WTC11 (cell line): ENCODE results near the gene SETDB1. TPM values are rescaled to one million over a fixed set of nuclear protein-coding genes. Genes with fewer than 3 reads are reported as not detected.

Experiments
- ATAC-seq: fragments of 200-7000 bp; cut with Tn5 transposase; 2 replicates; pipeline ENCODE4 v1.10.0; 2021; ENCODE audit warnings: mild to moderate bottlenecking, moderate library complexity
- CTCF ChIA-PET: fragments of 300-600 bp; sonication (Branson Sonifier 250); formaldehyde crosslinking; loops from one replicate; lab custom pipeline; 2021; ENCODE audit warnings: antibody characterized with exemption; lab: Charles Lee
- POLR2A ChIA-PET: fragments of 350-600 bp; sonication (Branson Sonifier 250); formaldehyde crosslinking; loops from one replicate; lab custom pipeline; 2021; ENCODE audit warnings: antibody characterized with exemption; lab: Charles Lee
- DNase-seq: peaks from one replicate; pipeline ENCODE4 v3.0.0; 2021; ENCODE audit warnings: low spot score
- H3K27ac Mint-ChIP-seq: 2 replicates; pipeline ENCODE4 v1.8.0; 2021; ENCODE audit warnings: mixed read lengths
- H3K27me3 Mint-ChIP-seq: 2 replicates; pipeline ENCODE4 v1.8.0; 2021; ENCODE audit warnings: low read depth, mild to moderate bottlenecking, moderate library complexity, mixed read lengths
- H3K36me3 Mint-ChIP-seq: 2 replicates; pipeline ENCODE4 v1.8.0; 2021; ENCODE audit warnings: mixed read lengths
- H3K4me1 Mint-ChIP-seq: 2 replicates; pipeline ENCODE4 v1.8.0; 2022; ENCODE audit warnings: mixed read lengths
- H3K4me3 Mint-ChIP-seq: 2 replicates; pipeline ENCODE4 v1.8.0; 2021; ENCODE audit warnings: mild to moderate bottlenecking, moderate library complexity, mixed read lengths
- H3K9me3 Mint-ChIP-seq: 2 replicates; pipeline ENCODE4 v1.8.0; 2021; ENCODE audit warnings: mixed read lengths
- ATF3 ChIP-seq: sonication (generic); formaldehyde crosslinking; conservative IDR thresholded peaks from 2 replicates; pipeline ENCODE4 v1.8.1; 2022; ENCODE audit warnings: mild to moderate bottlenecking, missing genetic modification reagents
- CBFB ChIP-seq: sonication (generic); formaldehyde crosslinking; IDR thresholded peaks from 2 replicates; pipeline ENCODE4 v1.8.1; 2022; ENCODE audit warnings: mild to moderate bottlenecking, low read depth, missing genetic modification reagents
- ELF4 ChIP-seq: sonication (generic); formaldehyde crosslinking; IDR thresholded peaks from 2 replicates; pipeline ENCODE4 v1.8.1; 2022; ENCODE audit warnings: low read depth, mild to moderate bottlenecking, moderate library complexity, missing genetic modification reagents
- EMX1 ChIP-seq: fragments of 250-450 bp; sonication (Bioruptor Pico); IDR thresholded peaks from 2 replicates; pipeline ENCODE4 v1.8.0; 2021; ENCODE audit warnings: mild to moderate bottlenecking
- GTF2I ChIP-seq: fragments of 250-450 bp; sonication (Bioruptor Pico); conservative IDR thresholded peaks from 2 replicates; pipeline ENCODE4 v1.4.0; 2021; ENCODE audit warnings: mild to moderate bottlenecking
- NR3C1 ChIP-seq: sonication (generic); formaldehyde crosslinking; conservative IDR thresholded peaks from 2 replicates; pipeline ENCODE4 v1.8.1; 2023; ENCODE audit warnings: low read depth, mild to moderate bottlenecking, missing genetic modification reagents
- PRDM15 ChIP-seq: sonication (generic); formaldehyde crosslinking; IDR thresholded peaks from 2 replicates; pipeline ENCODE4 v1.8.0; 2022; ENCODE audit warnings: missing genetic modification reagents
- RELA ChIP-seq: sonication (generic); formaldehyde crosslinking; IDR thresholded peaks from 2 replicates; pipeline ENCODE4 v1.8.1; 2022; ENCODE audit warnings: missing genetic modification reagents, mild to moderate bottlenecking, borderline replicate concordance
- SOX15 ChIP-seq: fragments of 250-450 bp; sonication (Bioruptor Pico); IDR thresholded peaks from 2 replicates; pipeline ENCODE4 v1.9.0; 2021; ENCODE audit warnings: mild to moderate bottlenecking
- TEAD1 ChIP-seq: sonication (generic); formaldehyde crosslinking; IDR thresholded peaks from 2 replicates; pipeline ENCODE4 v1.8.0; 2022; ENCODE audit warnings: mild to moderate bottlenecking, missing genetic modification reagents
- ZNF138 ChIP-seq: sonication (generic); formaldehyde crosslinking; conservative IDR thresholded peaks from 2 replicates; pipeline ENCODE4 v1.8.1; 2022; ENCODE audit warnings: mild to moderate bottlenecking, moderate library complexity, missing genetic modification reagents
- ZNF219 ChIP-seq: sonication (generic); formaldehyde crosslinking; IDR thresholded peaks from 2 replicates; pipeline ENCODE4 v1.8.0; 2023; ENCODE audit warnings: missing genetic modification reagents, mild to moderate bottlenecking, borderline replicate concordance
- ZNF281 ChIP-seq: sonication (generic); formaldehyde crosslinking; IDR thresholded peaks from 2 replicates; pipeline ENCODE4 v1.8.0; 2023; ENCODE audit warnings: mild to moderate bottlenecking, missing genetic modification reagents
- ZNF317 ChIP-seq: sonication (generic); formaldehyde crosslinking; IDR thresholded peaks from 2 replicates; pipeline ENCODE4 v1.8.1; 2023; ENCODE audit warnings: low read depth, mild to moderate bottlenecking, moderate library complexity, missing genetic modification reagents, borderline replicate concordance
- total RNA-seq: library from RNA; stranded (reverse); gene quantifications from 3 replicates; pipeline ENCODE4 v1.2.3, GENCODE V29; 2021
- TF ChIP-seq, protein P1 (sequence below): sonication (generic); formaldehyde crosslinking; IDR thresholded peaks from 2 replicates; pipeline ENCODE4 v1.8.0; 2022; ENCODE audit warnings: mild to moderate bottlenecking, missing genetic modification reagents
- TF ChIP-seq, protein P2 (sequence below): sonication (generic); formaldehyde crosslinking; IDR thresholded peaks from 2 replicates; pipeline ENCODE4 v1.8.0; 2023; ENCODE audit warnings: missing genetic modification reagents, mild to moderate bottlenecking, borderline replicate concordance
- TF ChIP-seq, protein P3 (sequence below): sonication (generic); formaldehyde crosslinking; IDR thresholded peaks from 2 replicates; pipeline ENCODE4 v1.8.1; 2022; ENCODE audit warnings: missing genetic modification reagents, borderline replicate concordance

The SETDB1 gene
- total RNA-seq, 1 experiment from 2014 or later, result 53.1 TPM

- TF ChIP-seq, protein P1, sequence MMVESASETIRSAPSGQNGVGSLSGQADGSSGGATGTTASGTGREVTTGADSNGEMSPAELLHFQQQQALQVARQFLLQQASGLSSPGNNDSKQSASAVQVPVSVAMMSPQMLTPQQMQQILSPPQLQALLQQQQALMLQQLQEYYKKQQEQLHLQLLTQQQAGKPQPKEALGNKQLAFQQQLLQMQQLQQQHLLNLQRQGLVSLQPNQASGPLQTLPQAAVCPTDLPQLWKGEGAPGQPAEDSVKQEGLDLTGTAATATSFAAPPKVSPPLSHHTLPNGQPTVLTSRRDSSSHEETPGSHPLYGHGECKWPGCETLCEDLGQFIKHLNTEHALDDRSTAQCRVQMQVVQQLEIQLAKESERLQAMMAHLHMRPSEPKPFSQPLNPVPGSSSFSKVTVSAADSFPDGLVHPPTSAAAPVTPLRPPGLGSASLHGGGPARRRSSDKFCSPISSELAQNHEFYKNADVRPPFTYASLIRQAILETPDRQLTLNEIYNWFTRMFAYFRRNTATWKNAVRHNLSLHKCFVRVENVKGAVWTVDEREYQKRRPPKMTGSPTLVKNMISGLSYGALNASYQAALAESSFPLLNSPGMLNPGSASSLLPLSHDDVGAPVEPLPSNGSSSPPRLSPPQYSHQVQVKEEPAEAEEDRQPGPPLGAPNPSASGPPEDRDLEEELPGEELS (CRISPR knock-in tag), result no peak
These were observed 75.9 kb downstream of the SETDB1 start (continued) for GRCh38 chr1:151002051-151002450.

- ChIA-PET POLR2A (no interaction called here), CTCF (no interaction called here)
- ATAC-seq, result no peak
- Mint-ChIP-seq H3K36me3 (no peaks in the 10 kb centered on the region), H3K4me1 (peaks cover 26% of the 10 kb centered on the region), H3K9me3 (no peaks in the 10 kb centered on the region), H3K27me3 (no peaks in the 10 kb centered on the region), H3K27ac (no peak overlapping the region), H3K4me3 (no peak overlapping the region)
- TF ChIP-seq ZNF281, result no peak
- TF ChIP-seq RELA (CRISPR knock-in tag), result no peak
- TF ChIP-seq, protein P2, sequence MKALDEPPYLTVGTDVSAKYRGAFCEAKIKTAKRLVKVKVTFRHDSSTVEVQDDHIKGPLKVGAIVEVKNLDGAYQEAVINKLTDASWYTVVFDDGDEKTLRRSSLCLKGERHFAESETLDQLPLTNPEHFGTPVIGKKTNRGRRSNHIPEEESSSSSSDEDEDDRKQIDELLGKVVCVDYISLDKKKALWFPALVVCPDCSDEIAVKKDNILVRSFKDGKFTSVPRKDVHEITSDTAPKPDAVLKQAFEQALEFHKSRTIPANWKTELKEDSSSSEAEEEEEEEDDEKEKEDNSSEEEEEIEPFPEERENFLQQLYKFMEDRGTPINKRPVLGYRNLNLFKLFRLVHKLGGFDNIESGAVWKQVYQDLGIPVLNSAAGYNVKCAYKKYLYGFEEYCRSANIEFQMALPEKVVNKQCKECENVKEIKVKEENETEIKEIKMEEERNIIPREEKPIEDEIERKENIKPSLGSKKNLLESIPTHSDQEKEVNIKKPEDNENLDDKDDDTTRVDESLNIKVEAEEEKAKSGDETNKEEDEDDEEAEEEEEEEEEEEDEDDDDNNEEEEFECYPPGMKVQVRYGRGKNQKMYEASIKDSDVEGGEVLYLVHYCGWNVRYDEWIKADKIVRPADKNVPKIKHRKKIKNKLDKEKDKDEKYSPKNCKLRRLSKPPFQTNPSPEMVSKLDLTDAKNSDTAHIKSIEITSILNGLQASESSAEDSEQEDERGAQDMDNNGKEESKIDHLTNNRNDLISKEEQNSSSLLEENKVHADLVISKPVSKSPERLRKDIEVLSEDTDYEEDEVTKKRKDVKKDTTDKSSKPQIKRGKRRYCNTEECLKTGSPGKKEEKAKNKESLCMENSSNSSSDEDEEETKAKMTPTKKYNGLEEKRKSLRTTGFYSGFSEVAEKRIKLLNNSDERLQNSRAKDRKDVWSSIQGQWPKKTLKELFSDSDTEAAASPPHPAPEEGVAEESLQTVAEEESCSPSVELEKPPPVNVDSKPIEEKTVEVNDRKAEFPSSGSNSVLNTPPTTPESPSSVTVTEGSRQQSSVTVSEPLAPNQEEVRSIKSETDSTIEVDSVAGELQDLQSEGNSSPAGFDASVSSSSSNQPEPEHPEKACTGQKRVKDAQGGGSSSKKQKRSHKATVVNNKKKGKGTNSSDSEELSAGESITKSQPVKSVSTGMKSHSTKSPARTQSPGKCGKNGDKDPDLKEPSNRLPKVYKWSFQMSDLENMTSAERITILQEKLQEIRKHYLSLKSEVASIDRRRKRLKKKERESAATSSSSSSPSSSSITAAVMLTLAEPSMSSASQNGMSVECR (CRISPR knock-in tag), result no peak
- no peak for TF ChIP-seq PRDM15 (CRISPR knock-in tag)
- TF ChIP-seq EMX1, result no peak
- TF ChIP-seq NR3C1 (CRISPR knock-in tag), result no peak
- TF ChIP-seq, protein P3, sequence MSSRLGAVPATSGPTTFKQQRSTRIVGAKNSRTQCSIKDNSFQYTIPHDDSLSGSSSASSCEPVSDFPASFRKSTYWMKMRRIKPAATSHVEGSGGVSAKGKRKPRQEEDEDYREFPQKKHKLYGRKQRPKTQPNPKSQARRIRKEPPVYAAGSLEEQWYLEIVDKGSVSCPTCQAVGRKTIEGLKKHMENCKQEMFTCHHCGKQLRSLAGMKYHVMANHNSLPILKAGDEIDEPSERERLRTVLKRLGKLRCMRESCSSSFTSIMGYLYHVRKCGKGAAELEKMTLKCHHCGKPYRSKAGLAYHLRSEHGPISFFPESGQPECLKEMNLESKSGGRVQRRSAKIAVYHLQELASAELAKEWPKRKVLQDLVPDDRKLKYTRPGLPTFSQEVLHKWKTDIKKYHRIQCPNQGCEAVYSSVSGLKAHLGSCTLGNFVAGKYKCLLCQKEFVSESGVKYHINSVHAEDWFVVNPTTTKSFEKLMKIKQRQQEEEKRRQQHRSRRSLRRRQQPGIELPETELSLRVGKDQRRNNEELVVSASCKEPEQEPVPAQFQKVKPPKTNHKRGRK (CRISPR knock-in tag), result no peak
- no peak for TF ChIP-seq SOX15 (CRISPR knock-in tag)
- TF ChIP-seq ELF4, result no peak
- TF ChIP-seq ATF3, result no peak
- no peak for TF ChIP-seq CBFB (CRISPR knock-in tag)
- TF ChIP-seq ZNF219 (CRISPR knock-in tag), result no peak
- no peak for TF ChIP-seq TEAD1
- no peak for TF ChIP-seq ZNF317 (CRISPR knock-in tag)
- TF ChIP-seq ZNF138, result no peak
- no peak for TF ChIP-seq GTF2I (CRISPR knock-in tag)
- DNase-seq, result no peak
These were observed 76.4 kb downstream of the SETDB1 start for GRCh38 chr1:151002611-151003010.
